HCT116 (cell line): Measurements from ENCODE around the gene PCK2. TPM values are rescaled to one million over a fixed set of nuclear protein-coding genes. Genes with fewer than 3 reads are reported as not detected.

Source experiments
- ATAC-seq: fragments of 200-7000 bp; cut with Tn5 transposase; 2 replicates; pipeline ENCODE4 v1.9.1; 2020; ENCODE audit warnings: mild to moderate bottlenecking, moderate library complexity
- BruUV-seq: library from RNA; stranded (reverse); fragments of 400-500 nt; replicated peaks from 2 replicates; lab custom pipeline; 2021; lab: Mats Ljungman, UMichigan
- CTCF ChIA-PET: fragments of 300-600 bp; sonication (Branson Sonifier 250); formaldehyde crosslinking; loops from one replicate; lab custom pipeline; 2021; ENCODE audit warnings: antibody characterized with exemption; lab: Charles Lee
- POLR2A ChIA-PET: fragments of 300-600, 350-600 bp; sonication (Branson Sonifier 250); formaldehyde crosslinking; loops from one replicate; lab custom pipeline; 2021; ENCODE audit warnings: antibody characterized with exemption; lab: Charles Lee
- RAD21 ChIA-PET, 2 experiments: fragments of 300-600 bp; sonication (Branson Sonifier 250); formaldehyde crosslinking; loops; one replicate each; lab custom pipeline; 2023; ENCODE audit warnings: low total read pairs in 2 of 2; ENCODE audit not compliant: uncharacterized antibody in 2 of 2, unreplicated experiment in 2 of 2, low non-redundant PET in 1 of 2; lab: Charles Lee
- DNase-seq: peaks from one replicate; pipeline ENCODE4 v3.0.0-alpha.2; 2010; ENCODE audit warnings: low read depth, low spot score
- H2AFZ ChIP-seq: fragments of 200-600 bp; shearing (Covaris generic), sonication (generic); 2 replicates; pipeline ENCODE4 v1.6.1; 2017; ENCODE audit warnings: low read depth, mixed run types, mixed read lengths, antibody characterized with exemption, low read length; ENCODE audit not compliant: poor library complexity, severe bottlenecking
- H3K27ac ChIP-seq: 2 replicates; pipeline ENCODE4 v1.5.1; 2012; ENCODE audit warnings: low read depth, low read length
- H3K27me3 ChIP-seq: fragments of 200-600 bp; sonication (generic); 2 replicates; pipeline ENCODE4 v1.6.1; 2016; ENCODE audit warnings: mixed run types, low read length, mixed read lengths; ENCODE audit not compliant: insufficient read depth
- H3K36me3 ChIP-seq, 2 experiments: fragments of 200-500 bp in 1 of 2; fragments of 200-600 bp in 1 of 2; sonication (Bioruptor generic) in 1 of 2; sonication (generic) in 1 of 2; 2 replicates each; pipeline versions ENCODE4 v1.5.1 to v1.6.1; 2014 to 2016; ENCODE audit warnings: low read length in 2 of 2, inconsistent platforms in 1 of 2, mixed read lengths in 1 of 2, mixed run types in 1 of 2; ENCODE audit not compliant: insufficient read depth in 2 of 2, control insufficient read depth in 1 of 2
- H3K4me1 ChIP-seq, 2 experiments: fragments of 200-600 bp in 1 of 2; sonication (generic) in 1 of 2; 2 replicates each; pipeline versions ENCODE4 v1.5.1 to v1.6.1; 2012 to 2017; ENCODE audit warnings: low read length in 2 of 2, inconsistent platforms in 1 of 2, mild to moderate bottlenecking in 1 of 2, mixed read lengths in 1 of 2, mixed run types in 1 of 2, moderate library complexity in 1 of 2; ENCODE audit not compliant: insufficient read depth in 2 of 2, control insufficient read depth in 1 of 2
- H3K4me2 ChIP-seq: fragments of 200-600 bp; sonication (generic); 2 replicates; pipeline ENCODE4 v1.6.1; 2017; ENCODE audit warnings: mixed run types, low read length, mixed read lengths
- H3K4me3 ChIP-seq, 2 experiments: fragments of 200-600 bp in 1 of 2; sonication (generic) in 1 of 2; replicated peaks in 1 of 2; 2 replicates each; pipeline ENCODE4 v1.5.1; 2011 to 2016; ENCODE audit warnings: low read length in 2 of 2, control low read depth in 1 of 2, low read depth in 1 of 2, mild to moderate bottlenecking in 1 of 2, mixed read lengths in 1 of 2, mixed run types in 1 of 2
- H3K79me2 ChIP-seq: fragments of 200-600 bp; sonication (generic); 2 replicates; pipeline ENCODE4 v1.6.1; 2017; ENCODE audit warnings: mild to moderate bottlenecking, mixed run types, low read length, moderate library complexity, mixed read lengths; ENCODE audit not compliant: insufficient read depth
- H3K9ac ChIP-seq: fragments of 200-600 bp; sonication (generic); 2 replicates; pipeline ENCODE4 v1.6.1; 2016; ENCODE audit warnings: low read length, mixed read lengths
- H3K9me2 ChIP-seq: fragments of 200-600 bp; sonication (generic), shearing (Covaris generic); 2 replicates; pipeline ENCODE4 v1.6.1; 2017; ENCODE audit warnings: mixed run types, mild to moderate bottlenecking, moderate library complexity; ENCODE audit not compliant: insufficient read depth
- H3K9me3 ChIP-seq, 2 experiments: fragments of 200-500 bp in 1 of 2; fragments of 200-600 bp in 1 of 2; sonication (Bioruptor generic) in 1 of 2; sonication (generic) in 1 of 2; 2 replicates each; pipeline ENCODE4 v1.6.1; 2014 to 2017; ENCODE audit warnings: low read length in 2 of 2, mixed read lengths in 2 of 2, inconsistent platforms in 1 of 2, low read depth in 1 of 2, mild to moderate bottlenecking in 1 of 2, mixed run types in 1 of 2, moderate library complexity in 1 of 2; ENCODE audit not compliant: control insufficient read depth in 1 of 2, insufficient read depth in 1 of 2
- H4K20me1 ChIP-seq: fragments of 200-600 bp; sonication (generic), shearing (Covaris generic); 2 replicates; pipeline ENCODE4 v1.6.1; 2017; ENCODE audit warnings: mixed run types, mild to moderate bottlenecking, moderate library complexity; ENCODE audit not compliant: insufficient read depth
- CBX3 ChIP-seq: IDR thresholded peaks from 2 replicates; pipeline ENCODE4 v1.6.1; 2012; ENCODE audit warnings: low read depth
- EGR1 ChIP-seq: IDR thresholded peaks from 2 replicates; pipeline ENCODE4 v1.6.1; 2012; ENCODE audit warnings: low read depth
- ELF1 ChIP-seq: IDR thresholded peaks from 2 replicates; pipeline ENCODE4 v1.6.1; 2012; ENCODE audit warnings: low read depth, borderline replicate concordance
- EZH2 ChIP-seq: fragments of 200-600 bp; sonication (generic); IDR thresholded peaks from 2 replicates; pipeline ENCODE4 v1.6.1; 2017; ENCODE audit warnings: antibody characterized with exemption, mixed run types
- EZH2phosphoT487 ChIP-seq: fragments of 200-600 bp; IDR thresholded peaks from 2 replicates; pipeline ENCODE4 v1.6.1; 2018; ENCODE audit warnings: antibody characterized with exemption, borderline replicate concordance
- JUND ChIP-seq: IDR thresholded peaks from 2 replicates; pipeline ENCODE4 v1.6.1; 2012
- POLR2AphosphoS5 ChIP-seq: IDR thresholded peaks from 2 replicates; pipeline ENCODE4 v1.6.1; 2011; ENCODE audit warnings: mild to moderate bottlenecking, low read depth, low read length, moderate library complexity
- SIN3A ChIP-seq: IDR thresholded peaks from 2 replicates; pipeline ENCODE4 v1.6.1; 2012; ENCODE audit warnings: low read depth
- SP1 ChIP-seq: IDR thresholded peaks from 2 replicates; pipeline ENCODE4 v1.6.1; 2012; ENCODE audit warnings: low read depth
- SRF ChIP-seq: IDR thresholded peaks from 2 replicates; pipeline ENCODE4 v1.6.1; 2012; ENCODE audit warnings: low read depth
- TCF7L2 ChIP-seq: IDR thresholded peaks from 2 replicates; pipeline ENCODE4 v1.7.0; 2011; ENCODE audit warnings: borderline replicate concordance, inconsistent platforms; ENCODE audit not compliant: insufficient read depth, insufficient read length; ENCODE audit errors: extremely low read depth
- YY1 ChIP-seq: IDR thresholded peaks from 2 replicates; pipeline ENCODE4 v1.6.1; 2011; ENCODE audit warnings: low read length, low read depth, moderate library complexity, mild to moderate bottlenecking; ENCODE audit not compliant: insufficient replicate concordance; ENCODE audit errors: extremely low read depth
- intact Hi-C: fragments of 100-400 bp; cut with micrococcal nuclease; formaldehyde crosslinking; loops from 2 replicates; pipeline ENCODE4 v1.10.0; 2022
- total RNA-seq: library from RNA; stranded (reverse); gene quantifications from one replicate; pipeline ENCODE4 v1.2.1, GENCODE V29; 2021; ENCODE audit not compliant: unreplicated experiment
- TF ChIP-seq, protein P1 (sequence below), 3 experiments: fragments of 200-600 bp in 1 of 3; sonication (generic) in 1 of 3; IDR thresholded peaks in 2 of 3; conservative IDR thresholded peaks in 1 of 3; 2 replicates each; pipeline ENCODE4 v1.5.1; 2012 to 2017; ENCODE audit warnings: low read depth in 2 of 3, low read length in 2 of 3, antibody characterized with exemption in 1 of 3, borderline replicate concordance in 1 of 3, control low read depth in 1 of 3, mild to moderate bottlenecking in 1 of 3, mixed read lengths in 1 of 3, mixed run types in 1 of 3, moderate library complexity in 1 of 3; ENCODE audit not compliant: insufficient read depth in 1 of 3
- TF ChIP-seq, protein P2 (sequence below): IDR thresholded peaks from 2 replicates; pipeline ENCODE4 v1.6.1; 2012
- TF ChIP-seq, protein P3 (sequence below): IDR thresholded peaks from 2 replicates; pipeline ENCODE4 v1.6.1; 2011; ENCODE audit warnings: mild to moderate bottlenecking, low read length, moderate library complexity; ENCODE audit not compliant: insufficient replicate concordance; ENCODE audit errors: extremely low read depth
- TF ChIP-seq, protein P4 (sequence below): IDR thresholded peaks from 2 replicates; pipeline ENCODE4 v1.6.1; 2012

PCK2 gene
- total RNA-seq, 1 experiment from 2014 or later: 94.1 TPM

DNA sequence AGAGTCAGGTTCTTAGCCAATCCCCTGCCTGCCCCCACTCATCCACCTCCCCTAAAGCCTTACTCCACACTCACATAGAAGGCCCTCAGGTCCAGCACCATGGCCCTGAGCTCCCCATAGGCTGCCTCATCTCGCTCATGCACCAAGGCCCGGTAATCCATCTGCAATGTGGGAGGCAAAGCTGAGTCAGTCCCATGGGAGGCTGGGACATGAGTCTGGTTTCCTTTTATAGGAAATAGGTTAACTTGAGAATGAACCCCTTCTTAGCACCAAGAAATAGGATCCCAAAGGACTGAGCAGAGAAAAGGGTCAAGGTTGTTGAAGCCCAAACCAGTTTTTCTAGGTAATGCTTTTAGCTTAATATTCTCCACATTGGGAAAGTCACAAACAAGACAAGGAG lies 49.4 kb downstream of the PCK2 start:
- peaks cover 61% of the 10 kb centered on the region for H3K79me2 ChIP-seq
- CTCF ChIA-PET: no interaction called here

More for the DNA sequence above, 49.4 kb downstream of the PCK2 start:
- Histone ChIP-seq H4K20me1 (no peaks in the 10 kb centered on the region), H3K27me3 (no peaks in the 10 kb centered on the region), H3K9me2 (no peaks in the 10 kb centered on the region), H3K27ac (no peak overlapping the region), H3K36me3 (peaks cover 15 to 18% of the 10 kb centered on the region in 2 experiments), H3K4me3 (no peak overlapping the region), H3K9ac (no peak overlapping the region), H3K9me3 (no peaks in the 10 kb centered on the region), H3K4me1 (peaks cover 27 to 35% of the 10 kb centered on the region in 2 experiments), H3K4me2 (no peak overlapping the region), H2AFZ (no peak overlapping the region)
- DNase-seq: no peak
- ATAC-seq: no peak
- intact Hi-C loops: no loop called here
- no peak for TF ChIP-seq EZH2
- TF ChIP-seq, protein P1, sequence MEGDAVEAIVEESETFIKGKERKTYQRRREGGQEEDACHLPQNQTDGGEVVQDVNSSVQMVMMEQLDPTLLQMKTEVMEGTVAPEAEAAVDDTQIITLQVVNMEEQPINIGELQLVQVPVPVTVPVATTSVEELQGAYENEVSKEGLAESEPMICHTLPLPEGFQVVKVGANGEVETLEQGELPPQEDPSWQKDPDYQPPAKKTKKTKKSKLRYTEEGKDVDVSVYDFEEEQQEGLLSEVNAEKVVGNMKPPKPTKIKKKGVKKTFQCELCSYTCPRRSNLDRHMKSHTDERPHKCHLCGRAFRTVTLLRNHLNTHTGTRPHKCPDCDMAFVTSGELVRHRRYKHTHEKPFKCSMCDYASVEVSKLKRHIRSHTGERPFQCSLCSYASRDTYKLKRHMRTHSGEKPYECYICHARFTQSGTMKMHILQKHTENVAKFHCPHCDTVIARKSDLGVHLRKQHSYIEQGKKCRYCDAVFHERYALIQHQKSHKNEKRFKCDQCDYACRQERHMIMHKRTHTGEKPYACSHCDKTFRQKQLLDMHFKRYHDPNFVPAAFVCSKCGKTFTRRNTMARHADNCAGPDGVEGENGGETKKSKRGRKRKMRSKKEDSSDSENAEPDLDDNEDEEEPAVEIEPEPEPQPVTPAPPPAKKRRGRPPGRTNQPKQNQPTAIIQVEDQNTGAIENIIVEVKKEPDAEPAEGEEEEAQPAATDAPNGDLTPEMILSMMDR (IDR thresholded peaks at IDR 0.05 in 2 of 3, conservative IDR thresholded peaks at IDR 0.05 in 1 of 3; ENCODE audit: borderline replicate concordance in 1 of 3, insufficient read depth in 1 of 3, low read depth in 2 of 3, low read length in 2 of 3): no peak
- TF ChIP-seq SP1: no peak
- TF ChIP-seq EGR1: no peak
- no peak for TF ChIP-seq POLR2AphosphoS5
- no peak for TF ChIP-seq EZH2phosphoT487
- TF ChIP-seq, protein P2, sequence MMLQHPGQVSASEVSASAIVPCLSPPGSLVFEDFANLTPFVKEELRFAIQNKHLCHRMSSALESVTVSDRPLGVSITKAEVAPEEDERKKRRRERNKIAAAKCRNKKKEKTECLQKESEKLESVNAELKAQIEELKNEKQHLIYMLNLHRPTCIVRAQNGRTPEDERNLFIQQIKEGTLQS: no peak
- no peak for TF ChIP-seq CBX3
- TF ChIP-seq JUND: no peak
- no peak for TF ChIP-seq ELF1
- TF ChIP-seq SIN3A: no peak
- no peak for TF ChIP-seq TCF7L2
- TF ChIP-seq, protein P3, sequence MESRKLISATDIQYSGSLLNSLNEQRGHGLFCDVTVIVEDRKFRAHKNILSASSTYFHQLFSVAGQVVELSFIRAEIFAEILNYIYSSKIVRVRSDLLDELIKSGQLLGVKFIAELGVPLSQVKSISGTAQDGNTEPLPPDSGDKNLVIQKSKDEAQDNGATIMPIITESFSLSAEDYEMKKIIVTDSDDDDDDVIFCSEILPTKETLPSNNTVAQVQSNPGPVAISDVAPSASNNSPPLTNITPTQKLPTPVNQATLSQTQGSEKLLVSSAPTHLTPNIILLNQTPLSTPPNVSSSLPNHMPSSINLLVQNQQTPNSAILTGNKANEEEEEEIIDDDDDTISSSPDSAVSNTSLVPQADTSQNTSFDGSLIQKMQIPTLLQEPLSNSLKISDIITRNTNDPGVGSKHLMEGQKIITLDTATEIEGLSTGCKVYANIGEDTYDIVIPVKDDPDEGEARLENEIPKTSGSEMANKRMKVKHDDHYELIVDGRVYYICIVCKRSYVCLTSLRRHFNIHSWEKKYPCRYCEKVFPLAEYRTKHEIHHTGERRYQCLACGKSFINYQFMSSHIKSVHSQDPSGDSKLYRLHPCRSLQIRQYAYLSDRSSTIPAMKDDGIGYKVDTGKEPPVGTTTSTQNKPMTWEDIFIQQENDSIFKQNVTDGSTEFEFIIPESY: no peak
- no peak for TF ChIP-seq YY1
- no peak for TF ChIP-seq SRF
- TF ChIP-seq, protein P4, sequence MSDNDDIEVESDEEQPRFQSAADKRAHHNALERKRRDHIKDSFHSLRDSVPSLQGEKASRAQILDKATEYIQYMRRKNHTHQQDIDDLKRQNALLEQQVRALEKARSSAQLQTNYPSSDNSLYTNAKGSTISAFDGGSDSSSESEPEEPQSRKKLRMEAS: no peak
- no TSS peak for BruUV-seq
- ChIA-PET RAD21 (no interaction called here), POLR2A (no interaction called here)
